B cell (primary cell): Measurements from ENCODE around the gene SLC6A4.

ENCODE experiments used
- EZH2 ChIP-seq: IDR thresholded peaks from 2 replicates; pipeline ENCODE4 v1.6.1; 2012; ENCODE audit warnings: borderline replicate concordance, low read depth, mild to moderate bottlenecking, moderate library complexity, low read length; ENCODE audit not compliant: insufficient read depth, poor library complexity, severe bottlenecking
- TF ChIP-seq, protein P1 (sequence below): fragments of 200-600 bp; IDR thresholded peaks from one replicate; pipeline ENCODE4 v1.8.0; 2022; ENCODE audit warnings: antibody characterized with exemption, mild to moderate bottlenecking

DNA sequence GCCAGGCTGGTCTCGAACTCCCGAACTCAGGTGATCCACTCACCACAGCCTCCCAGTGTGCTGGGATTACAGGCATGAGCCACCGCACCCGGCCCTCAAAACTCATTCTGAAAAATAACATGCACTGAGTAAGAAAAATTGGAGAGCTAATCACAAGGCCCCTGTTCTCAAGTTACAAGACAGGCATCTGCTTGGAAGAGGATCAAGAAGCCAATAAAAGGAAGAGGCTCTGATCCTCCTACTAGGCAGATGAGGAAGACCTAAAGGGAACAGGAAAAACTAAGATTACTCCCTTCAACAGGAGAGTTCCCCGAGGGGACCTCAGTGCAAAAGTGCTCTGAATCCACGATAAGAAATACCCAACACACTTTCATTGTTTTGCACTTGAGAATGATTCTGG is 37.9 kb upstream of the SLC6A4 start:
- TF ChIP-seq, protein P1, sequence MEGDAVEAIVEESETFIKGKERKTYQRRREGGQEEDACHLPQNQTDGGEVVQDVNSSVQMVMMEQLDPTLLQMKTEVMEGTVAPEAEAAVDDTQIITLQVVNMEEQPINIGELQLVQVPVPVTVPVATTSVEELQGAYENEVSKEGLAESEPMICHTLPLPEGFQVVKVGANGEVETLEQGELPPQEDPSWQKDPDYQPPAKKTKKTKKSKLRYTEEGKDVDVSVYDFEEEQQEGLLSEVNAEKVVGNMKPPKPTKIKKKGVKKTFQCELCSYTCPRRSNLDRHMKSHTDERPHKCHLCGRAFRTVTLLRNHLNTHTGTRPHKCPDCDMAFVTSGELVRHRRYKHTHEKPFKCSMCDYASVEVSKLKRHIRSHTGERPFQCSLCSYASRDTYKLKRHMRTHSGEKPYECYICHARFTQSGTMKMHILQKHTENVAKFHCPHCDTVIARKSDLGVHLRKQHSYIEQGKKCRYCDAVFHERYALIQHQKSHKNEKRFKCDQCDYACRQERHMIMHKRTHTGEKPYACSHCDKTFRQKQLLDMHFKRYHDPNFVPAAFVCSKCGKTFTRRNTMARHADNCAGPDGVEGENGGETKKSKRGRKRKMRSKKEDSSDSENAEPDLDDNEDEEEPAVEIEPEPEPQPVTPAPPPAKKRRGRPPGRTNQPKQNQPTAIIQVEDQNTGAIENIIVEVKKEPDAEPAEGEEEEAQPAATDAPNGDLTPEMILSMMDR: no peak
- no peak for TF ChIP-seq EZH2
